GM23338 (cell line): ENCODE measurements around the gene DACT1. TPM values are rescaled to one million over a fixed set of nuclear protein-coding genes. Genes with fewer than 3 reads are reported as not detected.

Experiments used
- ATAC-seq: fragments of 200-7000 bp; cut with Tn5 transposase; 3 replicates; pipeline ENCODE4 v1.9.1; 2020
- DNase-seq: peaks from one replicate; pipeline ENCODE4 v3.0.0-alpha.2; 2015; ENCODE audit warnings: low spot score
- H2AFZ ChIP-seq: fragments of 200-600 bp; sonication (generic); 2 replicates; pipeline ENCODE4 v1.8.0; 2016; ENCODE audit warnings: antibody characterized with exemption, mild to moderate bottlenecking, moderate library complexity
- H3F3A ChIP-seq: fragments of 200-600 bp; sonication (generic); replicated peaks from 2 replicates; pipeline ENCODE4 v1.8.0; 2017; ENCODE audit warnings: antibody characterized with exemption, mixed run types, low read depth
- H3K27ac ChIP-seq: fragments of 200-600 bp; sonication (generic); 2 replicates; pipeline ENCODE4 v1.6.1; 2016; ENCODE audit warnings: low read depth
- H3K27me3 ChIP-seq: fragments of 200-600 bp; sonication (generic); 2 replicates; pipeline ENCODE4 v1.8.0; 2016; ENCODE audit warnings: mild to moderate bottlenecking, mixed run types, moderate library complexity; ENCODE audit not compliant: insufficient read depth
- H3K36me3 ChIP-seq: fragments of 200-600 bp; sonication (generic); 2 replicates; pipeline ENCODE4 v1.8.0; 2016; ENCODE audit warnings: mild to moderate bottlenecking; ENCODE audit not compliant: insufficient read depth
- H3K4me1 ChIP-seq: fragments of 200-600 bp; sonication (generic); 2 replicates; pipeline ENCODE4 v1.8.0; 2016; ENCODE audit warnings: mild to moderate bottlenecking, moderate library complexity; ENCODE audit not compliant: insufficient read depth
- H3K4me2 ChIP-seq: fragments of 200-600 bp; sonication (generic); 2 replicates; pipeline ENCODE4 v1.7.1; 2017; ENCODE audit warnings: mixed run types
- H3K4me3 ChIP-seq: fragments of 200-600 bp; sonication (generic); 2 replicates; pipeline ENCODE4 v1.6.1; 2016; ENCODE audit warnings: mixed run types
- H3K79me2 ChIP-seq: fragments of 200-600 bp; sonication (generic); replicated peaks from 2 replicates; pipeline ENCODE4 v1.8.0; 2017; ENCODE audit warnings: mild to moderate bottlenecking; ENCODE audit not compliant: insufficient read depth
- H3K9me2 ChIP-seq: fragments of 200-600 bp; sonication (generic); 2 replicates; pipeline ENCODE4 v1.8.0; 2017; ENCODE audit not compliant: insufficient read depth
- H4K20me1 ChIP-seq: fragments of 200-600 bp; sonication (generic); replicated peaks from 2 replicates; pipeline ENCODE4 v1.8.0; 2017; ENCODE audit warnings: mild to moderate bottlenecking; ENCODE audit not compliant: insufficient read depth
- H3K27ac Mint-ChIP-seq: 2 replicates; pipeline ENCODE4 v1.8.0; 2020; ENCODE audit warnings: inconsistent platforms, mild to moderate bottlenecking, moderate library complexity, mixed read lengths
- H3K27me3 Mint-ChIP-seq: 3 replicates; pipeline ENCODE4 v1.8.0; 2022; ENCODE audit warnings: low read depth, mild to moderate bottlenecking, moderate library complexity, mixed read lengths, inconsistent platforms; ENCODE audit not compliant: insufficient read depth, poor library complexity
- H3K36me3 Mint-ChIP-seq: 3 replicates; pipeline ENCODE4 v1.8.0; 2021; ENCODE audit warnings: low read depth, mild to moderate bottlenecking, inconsistent platforms, moderate library complexity, mixed read lengths
- H3K4me1 Mint-ChIP-seq: 3 replicates; pipeline ENCODE4 v1.8.0; 2020; ENCODE audit warnings: mild to moderate bottlenecking, inconsistent platforms, mixed read lengths
- H3K4me3 Mint-ChIP-seq: 3 replicates; pipeline ENCODE4 v1.8.0; 2021; ENCODE audit warnings: moderate library complexity, mild to moderate bottlenecking, inconsistent platforms, mixed read lengths
- H3K9me3 Mint-ChIP-seq: 3 replicates; pipeline ENCODE4 v1.8.0; 2020; ENCODE audit warnings: moderate library complexity, mild to moderate bottlenecking, inconsistent platforms, mixed read lengths
- EZH2phosphoT487 ChIP-seq: fragments of 200-600 bp; sonication (generic); IDR thresholded peaks from one replicate; pipeline ENCODE4 v1.8.1; 2018; ENCODE audit warnings: antibody characterized with exemption; ENCODE audit not compliant: unreplicated experiment
- POLR2AphosphoS5 ChIP-seq: IDR thresholded peaks from 2 replicates; pipeline ENCODE4 v1.6.1; 2016; ENCODE audit warnings: antibody characterized with exemption, low read depth
- STAT1 ChIP-seq: IDR thresholded peaks from one replicate; pipeline ENCODE4 v1.6.1; 2016; ENCODE audit warnings: antibody characterized with exemption; ENCODE audit not compliant: unreplicated experiment
- polyA plus RNA-seq: library from polyadenylated mRNA; unstranded; fragments of >200 nt; fragmentation: Nextera tagmentation; extraction: Ambion mirVana; gene quantifications from 2 replicates; pipeline ENCODE4 v1.2.1, GENCODE V29; 2016
- total RNA-seq: library from RNA; depleted of rRNA; stranded (reverse); fragments of >200 nt; shearing (Covaris generic); gene quantifications from 2 replicates; pipeline ENCODE4 v1.2.3, GENCODE V29; 2014
- TF ChIP-seq, protein P1 (sequence below), 2 experiments: fragments of 200-600 bp in 1 of 2; sonication (generic) in 1 of 2; conservative IDR thresholded peaks; 2 replicates each; pipeline versions ENCODE4 v1.5.1 to v1.6.1; 2016 to 2017; ENCODE audit warnings: antibody characterized with exemption in 2 of 2, low read depth in 2 of 2, mild to moderate bottlenecking in 2 of 2, moderate library complexity in 1 of 2
- TF ChIP-seq, protein P2 (sequence below): fragments of 250-450 bp; sonication (Bioruptor Pico); IDR thresholded peaks from 2 replicates; pipeline ENCODE4 v1.5.0; 2020; ENCODE audit warnings: mild to moderate bottlenecking, moderate library complexity

The DACT1 gene
- total and polyA plus RNA-seq, 2 experiments from 2014 or later: 5.7 to 26.6 TPM

DNA sequence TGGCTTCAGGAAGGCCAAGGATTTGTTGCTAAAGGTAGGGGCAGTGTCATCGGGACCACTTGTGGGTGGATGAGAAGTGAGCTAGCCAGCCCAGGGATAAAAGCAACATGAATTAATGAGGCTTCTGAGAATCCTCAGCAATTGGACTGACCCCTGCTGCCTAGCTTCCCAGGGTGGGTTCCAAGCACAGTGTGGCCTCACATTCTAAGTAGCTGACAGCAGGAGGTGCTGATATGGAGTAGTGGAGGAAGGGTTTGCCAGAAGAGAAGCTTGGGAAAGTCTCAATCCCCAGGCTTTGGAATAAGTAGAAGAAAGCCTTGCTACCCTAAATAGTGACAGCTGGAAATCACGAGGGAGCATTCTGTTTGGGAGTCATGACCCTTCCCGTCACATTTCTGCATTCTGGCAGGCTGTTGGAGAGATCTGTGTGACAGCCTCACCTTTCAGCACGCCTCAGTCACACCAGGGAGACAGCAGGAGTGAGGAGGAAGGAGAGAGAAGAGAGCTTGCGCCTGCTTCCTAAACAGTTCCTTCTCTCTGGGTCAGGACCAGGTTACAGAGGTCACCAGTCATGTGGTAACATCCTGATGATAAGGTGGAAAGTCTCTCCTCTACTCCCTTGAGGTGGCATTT lies 31.2 kb downstream of the DACT1 start:
- H3K4me2 ChIP-seq: no peak overlapping the region
- no peak overlapping the region for H3K27ac Mint-ChIP-seq
- H3K27me3 ChIP-seq: no peaks in the 10 kb centered on the region
- peaks cover 19% of the 10 kb centered on the region; the same call in 1 of the 2 replicates for H3K4me1 ChIP-seq
- H3K4me3 ChIP-seq: no peak overlapping the region
- H3K4me1 Mint-ChIP-seq: peaks cover 14% of the 10 kb centered on the region
- no peaks in the 10 kb centered on the region for H3K36me3 Mint-ChIP-seq
- no peak overlapping the region for H3K27ac ChIP-seq
- ATAC-seq (no peak; the same call in 2 of the 3 replicates), DNase-seq (no peak)
- no peaks in the 10 kb centered on the region for H3K36me3 ChIP-seq
- peaks cover 2% of the 10 kb centered on the region for H3K27me3 Mint-ChIP-seq
- TF ChIP-seq EZH2phosphoT487 (no peak), STAT1 (no peak)
- TF ChIP-seq, protein P1, sequence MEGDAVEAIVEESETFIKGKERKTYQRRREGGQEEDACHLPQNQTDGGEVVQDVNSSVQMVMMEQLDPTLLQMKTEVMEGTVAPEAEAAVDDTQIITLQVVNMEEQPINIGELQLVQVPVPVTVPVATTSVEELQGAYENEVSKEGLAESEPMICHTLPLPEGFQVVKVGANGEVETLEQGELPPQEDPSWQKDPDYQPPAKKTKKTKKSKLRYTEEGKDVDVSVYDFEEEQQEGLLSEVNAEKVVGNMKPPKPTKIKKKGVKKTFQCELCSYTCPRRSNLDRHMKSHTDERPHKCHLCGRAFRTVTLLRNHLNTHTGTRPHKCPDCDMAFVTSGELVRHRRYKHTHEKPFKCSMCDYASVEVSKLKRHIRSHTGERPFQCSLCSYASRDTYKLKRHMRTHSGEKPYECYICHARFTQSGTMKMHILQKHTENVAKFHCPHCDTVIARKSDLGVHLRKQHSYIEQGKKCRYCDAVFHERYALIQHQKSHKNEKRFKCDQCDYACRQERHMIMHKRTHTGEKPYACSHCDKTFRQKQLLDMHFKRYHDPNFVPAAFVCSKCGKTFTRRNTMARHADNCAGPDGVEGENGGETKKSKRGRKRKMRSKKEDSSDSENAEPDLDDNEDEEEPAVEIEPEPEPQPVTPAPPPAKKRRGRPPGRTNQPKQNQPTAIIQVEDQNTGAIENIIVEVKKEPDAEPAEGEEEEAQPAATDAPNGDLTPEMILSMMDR (conservative IDR thresholded peaks at IDR 0.05; ENCODE audit: low read depth in 2 of 2): 0 out of 4 replicates have a peak, but pooled peaks of 1 of the 2 experiments have one; percentile 11
- no peaks in the 10 kb centered on the region for H3F3A ChIP-seq
- no peaks in the 10 kb centered on the region for H3K9me3 Mint-ChIP-seq
- H3K79me2 ChIP-seq: no peaks in the 10 kb centered on the region
- H3K4me3 Mint-ChIP-seq: no peak overlapping the region
- no peaks in the 10 kb centered on the region for H3K9me2 ChIP-seq
- no peak overlapping the region for H2AFZ ChIP-seq
- no peaks in the 10 kb centered on the region for H4K20me1 ChIP-seq

DNA sequence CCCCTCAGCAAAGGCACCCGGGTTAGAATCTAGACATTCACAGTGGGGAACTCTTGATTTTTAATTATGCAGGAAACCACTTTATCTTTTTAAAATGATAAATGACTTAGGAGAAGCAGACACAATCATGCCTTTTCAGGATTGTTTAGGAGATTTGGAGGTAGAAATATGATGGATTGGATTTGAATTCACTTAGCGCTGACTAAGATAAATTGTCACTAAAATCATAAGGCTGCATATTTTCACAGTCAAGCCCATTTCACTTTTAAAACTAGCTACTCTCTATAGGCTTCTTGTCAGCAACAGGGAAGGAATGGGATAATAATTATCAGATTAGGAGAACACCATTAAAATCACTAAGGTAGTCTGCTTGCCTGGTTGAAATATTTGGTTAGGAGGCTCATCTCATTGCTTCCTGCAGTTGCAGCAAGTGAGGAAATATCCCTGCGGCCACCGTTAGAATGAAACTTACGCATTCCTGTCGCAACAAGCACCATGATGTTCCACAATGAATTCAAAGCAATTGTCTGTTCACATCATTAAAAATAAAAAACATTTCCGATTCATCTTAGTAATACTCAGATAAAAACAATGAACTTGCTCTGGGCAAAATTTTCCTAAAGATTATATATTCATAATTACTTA lies 31.9 kb downstream of the DACT1 start:
- no peaks in the 10 kb centered on the region for H3K9me3 Mint-ChIP-seq
- no peaks in the 10 kb centered on the region for H3F3A ChIP-seq
- no peak for DNase-seq
- no peaks in the 10 kb centered on the region for H3K79me2 ChIP-seq
- no peak overlapping the region for H3K27ac Mint-ChIP-seq
- H3K4me1 Mint-ChIP-seq: peaks cover 14% of the 10 kb centered on the region
- H4K20me1 ChIP-seq: no peaks in the 10 kb centered on the region
- no peaks in the 10 kb centered on the region for H3K36me3 ChIP-seq
- peaks cover 2% of the 10 kb centered on the region for H3K27me3 Mint-ChIP-seq
- no peak overlapping the region for H3K27ac ChIP-seq
- no peak overlapping the region for H3K4me3 ChIP-seq
- H3K9me2 ChIP-seq: no peaks in the 10 kb centered on the region
- ATAC-seq: no peak
- H3K4me1 ChIP-seq: peaks cover 19% of the 10 kb centered on the region; the same call in 1 of the 2 replicates
- H3K27me3 ChIP-seq: no peaks in the 10 kb centered on the region
- H3K36me3 Mint-ChIP-seq: no peaks in the 10 kb centered on the region
- H2AFZ ChIP-seq: no peak overlapping the region
- H3K4me2 ChIP-seq: no peak overlapping the region
- no peak overlapping the region for H3K4me3 Mint-ChIP-seq
- TF ChIP-seq POLR2AphosphoS5: no peak
- TF ChIP-seq, protein P2, sequence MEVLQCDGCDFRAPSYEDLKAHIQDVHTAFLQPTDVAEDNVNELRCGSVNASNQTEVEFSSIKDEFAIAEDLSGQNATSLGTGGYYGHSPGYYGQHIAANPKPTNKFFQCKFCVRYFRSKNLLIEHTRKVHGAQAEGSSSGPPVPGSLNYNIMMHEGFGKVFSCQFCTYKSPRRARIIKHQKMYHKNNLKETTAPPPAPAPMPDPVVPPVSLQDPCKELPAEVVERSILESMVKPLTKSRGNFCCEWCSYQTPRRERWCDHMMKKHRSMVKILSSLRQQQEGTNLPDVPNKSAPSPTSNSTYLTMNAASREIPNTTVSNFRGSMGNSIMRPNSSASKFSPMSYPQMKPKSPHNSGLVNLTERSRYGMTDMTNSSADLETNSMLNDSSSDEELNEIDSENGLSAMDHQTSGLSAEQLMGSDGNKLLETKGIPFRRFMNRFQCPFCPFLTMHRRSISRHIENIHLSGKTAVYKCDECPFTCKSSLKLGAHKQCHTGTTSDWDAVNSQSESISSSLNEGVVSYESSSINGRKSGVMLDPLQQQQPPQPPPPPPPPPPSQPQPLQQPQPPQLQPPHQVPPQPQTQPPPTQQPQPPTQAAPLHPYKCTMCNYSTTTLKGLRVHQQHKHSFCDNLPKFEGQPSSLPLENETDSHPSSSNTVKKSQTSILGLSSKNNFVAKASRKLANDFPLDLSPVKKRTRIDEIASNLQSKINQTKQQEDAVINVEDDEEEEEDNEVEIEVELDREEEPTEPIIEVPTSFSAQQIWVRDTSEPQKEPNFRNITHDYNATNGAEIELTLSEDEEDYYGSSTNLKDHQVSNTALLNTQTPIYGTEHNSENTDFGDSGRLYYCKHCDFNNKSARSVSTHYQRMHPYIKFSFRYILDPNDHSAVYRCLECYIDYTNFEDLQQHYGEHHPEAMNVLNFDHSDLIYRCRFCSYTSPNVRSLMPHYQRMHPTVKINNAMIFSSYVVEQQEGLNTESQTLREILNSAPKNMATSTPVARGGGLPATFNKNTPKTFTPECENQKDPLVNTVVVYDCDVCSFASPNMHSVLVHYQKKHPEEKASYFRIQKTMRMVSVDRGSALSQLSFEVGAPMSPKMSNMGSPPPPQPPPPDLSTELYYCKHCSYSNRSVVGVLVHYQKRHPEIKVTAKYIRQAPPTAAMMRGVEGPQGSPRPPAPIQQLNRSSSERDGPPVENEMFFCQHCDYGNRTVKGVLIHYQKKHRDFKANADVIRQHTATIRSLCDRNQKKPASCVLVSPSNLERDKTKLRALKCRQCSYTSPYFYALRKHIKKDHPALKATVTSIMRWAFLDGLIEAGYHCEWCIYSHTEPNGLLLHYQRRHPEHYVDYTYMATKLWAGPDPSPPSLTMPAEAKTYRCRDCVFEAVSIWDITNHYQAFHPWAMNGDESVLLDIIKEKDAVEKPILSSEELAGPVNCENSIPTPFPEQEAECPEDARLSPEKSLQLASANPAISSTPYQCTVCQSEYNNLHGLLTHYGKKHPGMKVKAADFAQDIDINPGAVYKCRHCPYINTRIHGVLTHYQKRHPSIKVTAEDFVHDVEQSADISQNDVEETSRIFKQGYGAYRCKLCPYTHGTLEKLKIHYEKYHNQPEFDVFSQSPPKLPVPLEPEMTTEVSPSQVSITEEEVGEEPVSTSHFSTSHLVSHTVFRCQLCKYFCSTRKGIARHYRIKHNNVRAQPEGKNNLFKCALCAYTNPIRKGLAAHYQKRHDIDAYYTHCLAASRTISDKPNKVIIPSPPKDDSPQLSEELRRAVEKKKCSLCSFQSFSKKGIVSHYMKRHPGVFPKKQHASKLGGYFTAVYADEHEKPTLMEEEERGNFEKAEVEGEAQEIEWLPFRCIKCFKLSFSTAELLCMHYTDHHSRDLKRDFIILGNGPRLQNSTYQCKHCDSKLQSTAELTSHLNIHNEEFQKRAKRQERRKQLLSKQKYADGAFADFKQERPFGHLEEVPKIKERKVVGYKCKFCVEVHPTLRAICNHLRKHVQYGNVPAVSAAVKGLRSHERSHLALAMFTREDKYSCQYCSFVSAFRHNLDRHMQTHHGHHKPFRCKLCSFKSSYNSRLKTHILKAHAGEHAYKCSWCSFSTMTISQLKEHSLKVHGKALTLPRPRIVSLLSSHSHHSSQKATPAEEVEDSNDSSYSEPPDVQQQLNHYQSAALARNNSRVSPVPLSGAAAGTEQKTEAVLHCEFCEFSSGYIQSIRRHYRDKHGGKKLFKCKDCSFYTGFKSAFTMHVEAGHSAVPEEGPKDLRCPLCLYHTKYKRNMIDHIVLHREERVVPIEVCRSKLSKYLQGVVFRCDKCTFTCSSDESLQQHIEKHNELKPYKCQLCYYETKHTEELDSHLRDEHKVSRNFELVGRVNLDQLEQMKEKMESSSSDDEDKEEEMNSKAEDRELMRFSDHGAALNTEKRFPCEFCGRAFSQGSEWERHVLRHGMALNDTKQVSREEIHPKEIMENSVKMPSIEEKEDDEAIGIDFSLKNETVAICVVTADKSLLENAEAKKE (CRISPR knock-in tag): no peak
- TF ChIP-seq, protein P1 (conservative IDR thresholded peaks at IDR 0.05; ENCODE audit: low read depth in 2 of 2): no peak
- no peak for TF ChIP-seq STAT1
